ENCODE measurements around the gene MYO9A.
"Not testable (repeated sequence)": the region's sequence is repeated elsewhere in the genome, so short reads cannot be mapped to it uniquely, and the experiment has no call there.

Gene MYO9A

DNA sequence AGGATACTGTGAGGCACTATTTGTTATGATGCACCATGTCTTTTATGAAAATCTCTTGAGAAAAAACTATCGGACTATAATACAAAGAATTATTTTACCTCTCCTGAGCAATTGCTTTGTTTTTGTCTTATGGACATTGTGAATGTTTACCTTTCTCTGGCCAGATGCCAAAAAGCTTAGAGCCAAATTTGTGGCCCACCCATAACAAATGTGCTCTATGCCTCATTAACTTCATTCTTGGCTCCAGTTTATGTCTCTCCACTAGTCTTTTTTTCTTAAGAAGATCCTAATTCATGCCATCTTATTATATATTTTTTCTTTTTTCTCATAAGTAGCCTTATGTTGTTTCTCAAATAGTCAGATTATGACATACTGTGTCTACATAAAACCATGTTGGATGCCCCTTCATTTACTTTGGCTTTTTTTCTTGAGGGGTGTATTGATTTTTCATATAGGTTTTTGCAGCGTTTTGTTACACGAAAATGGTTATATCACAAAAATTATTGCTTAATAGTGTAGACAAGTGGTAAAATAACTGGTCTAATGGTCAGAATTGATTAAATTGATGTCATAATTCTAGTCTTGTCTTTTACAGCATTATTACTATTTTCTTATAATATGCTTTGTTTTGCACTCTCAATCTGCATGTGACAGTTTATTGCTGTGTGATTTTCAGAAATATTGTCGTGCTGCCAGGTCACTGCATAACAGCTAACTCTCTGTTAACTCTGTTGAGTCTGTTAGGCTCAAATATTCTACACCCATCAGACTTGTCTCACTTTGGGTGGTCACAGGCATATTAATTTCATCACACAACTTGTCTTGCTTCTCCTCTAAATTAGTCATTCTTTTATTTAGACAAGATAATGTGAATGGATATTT lies 18.5 kb upstream of the MYO9A start:
- DNase-seq = peak; percentile 5 to 11

DNA sequence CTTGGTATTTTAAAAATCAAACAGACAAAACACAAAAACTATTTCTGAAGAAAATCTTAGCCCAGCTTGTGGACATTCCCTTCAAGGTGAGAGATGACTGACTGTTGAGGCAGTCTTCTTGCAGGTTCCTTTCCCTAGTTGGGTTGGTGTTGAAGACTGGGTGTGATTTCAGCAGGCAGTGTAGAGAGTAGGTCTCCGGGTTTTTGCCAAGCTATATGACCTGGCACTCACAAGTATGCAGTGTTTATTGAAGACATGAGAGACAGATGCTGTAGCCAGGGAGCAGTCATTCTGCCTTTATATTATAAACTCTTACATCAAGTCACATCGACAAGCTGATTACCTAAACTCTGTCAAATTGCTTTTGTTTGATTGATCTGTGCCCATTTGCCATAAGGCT lies 17.8 kb upstream of the MYO9A start:
- DNase-seq = no peak

DNA sequence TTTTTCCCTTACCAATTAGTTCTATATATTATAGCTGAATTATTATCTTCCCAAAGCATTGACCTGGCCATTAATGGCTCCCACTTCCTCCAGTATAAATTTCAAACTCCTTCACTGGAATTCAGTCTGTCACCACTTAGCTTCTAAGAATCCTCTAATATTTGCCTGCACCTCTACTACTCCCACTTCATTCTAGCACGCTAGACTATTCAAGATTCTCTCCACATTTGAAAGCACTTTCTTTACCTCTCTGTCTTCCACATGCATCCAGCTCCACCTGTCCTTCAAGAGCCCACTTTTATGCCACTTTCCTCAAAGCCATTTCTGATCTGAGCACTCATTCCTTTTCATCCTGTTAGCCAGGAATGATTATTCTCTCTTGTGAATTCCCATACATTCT lies 15.3 kb upstream of the MYO9A start:
- no peak for DNase-seq

DNA sequence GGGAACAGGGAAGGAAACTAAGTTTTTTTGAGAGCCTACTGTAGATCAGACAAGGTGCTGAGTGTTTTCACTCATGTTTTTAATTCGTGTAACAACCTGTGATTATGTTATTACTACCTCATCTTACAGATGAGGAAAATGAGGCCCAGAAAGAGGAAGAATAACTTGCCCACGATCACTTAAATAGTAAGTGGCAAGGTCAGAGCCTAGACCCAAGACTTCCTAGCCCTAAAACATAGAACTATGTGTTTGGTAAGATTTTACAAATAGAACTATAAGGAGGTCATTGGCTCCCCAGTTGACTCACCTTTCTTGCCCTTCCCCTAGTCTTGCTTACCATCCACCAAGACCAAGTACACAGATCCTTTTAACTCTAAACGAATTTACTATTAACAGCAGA lies 14.0 kb upstream of the MYO9A start:
- DNase-seq = no peak

DNA sequence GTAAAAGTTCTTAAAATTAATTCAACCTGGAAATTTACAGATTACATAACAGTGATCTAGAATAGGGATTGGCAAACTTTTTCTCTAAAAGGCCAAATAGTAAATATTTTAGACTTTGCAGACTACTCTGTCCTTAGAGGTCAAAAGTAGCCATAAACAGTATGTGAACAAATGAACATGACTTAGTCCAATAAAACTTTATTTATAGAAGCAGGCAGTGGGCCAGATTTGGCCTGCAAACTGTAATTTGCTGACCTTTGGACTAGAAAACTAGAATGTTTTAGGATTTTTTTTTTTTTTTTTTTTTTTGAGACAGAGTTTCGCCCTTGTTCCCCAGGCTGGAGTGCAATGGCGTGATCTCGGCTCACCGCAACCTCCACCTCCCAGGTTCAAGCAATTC lies 12.3 kb upstream of the MYO9A start:
- no peak for DNase-seq

DNA sequence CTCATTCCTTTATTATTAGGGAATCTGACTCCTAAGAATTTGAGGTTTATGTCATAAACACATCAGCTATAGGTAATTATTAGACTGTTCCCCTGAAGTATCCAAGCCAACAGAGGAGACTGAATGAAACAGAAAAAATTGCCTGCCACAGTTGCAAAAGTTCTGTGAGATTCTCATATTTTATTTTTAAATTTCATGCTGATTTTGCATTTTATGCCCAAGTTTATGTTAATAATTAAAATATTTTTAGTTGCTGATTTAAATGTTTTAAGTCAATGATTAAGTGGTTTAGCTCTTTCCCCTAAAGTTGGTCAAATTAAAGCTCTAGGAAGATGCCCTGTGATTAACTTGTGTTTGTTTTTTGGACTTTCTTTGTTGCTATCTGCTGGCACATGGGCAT lies 10.4 kb upstream of the MYO9A start:
- no peak for DNase-seq

DNA sequence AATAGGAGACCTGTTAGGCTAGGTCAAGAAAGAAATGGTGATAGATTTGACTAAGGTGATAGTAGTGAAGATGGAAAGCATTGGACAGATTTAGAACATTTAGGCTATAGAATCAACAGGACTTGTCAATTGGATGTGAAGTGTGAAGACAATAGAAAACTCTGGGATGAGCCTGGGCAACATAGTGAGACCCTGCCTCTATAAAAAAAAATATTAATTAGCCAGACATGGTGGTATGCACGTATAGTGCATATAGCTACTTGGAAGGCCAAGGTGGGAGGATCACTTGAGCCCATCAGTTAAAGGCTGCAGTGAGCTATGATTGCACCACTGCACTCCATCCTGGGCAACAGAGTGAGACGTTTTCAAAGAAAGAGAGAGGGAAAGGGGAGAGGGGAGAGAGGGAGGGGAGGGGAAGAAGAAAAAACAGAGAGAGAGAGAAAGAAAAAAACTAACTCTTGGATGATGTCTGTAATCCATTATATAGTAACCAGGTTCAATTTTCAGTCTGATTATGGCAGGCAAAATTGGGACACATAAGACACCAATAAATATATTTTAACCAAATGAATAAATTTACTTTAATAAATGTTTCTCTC lies 9.9 kb upstream of the MYO9A start:
- no peak for DNase-seq

DNA sequence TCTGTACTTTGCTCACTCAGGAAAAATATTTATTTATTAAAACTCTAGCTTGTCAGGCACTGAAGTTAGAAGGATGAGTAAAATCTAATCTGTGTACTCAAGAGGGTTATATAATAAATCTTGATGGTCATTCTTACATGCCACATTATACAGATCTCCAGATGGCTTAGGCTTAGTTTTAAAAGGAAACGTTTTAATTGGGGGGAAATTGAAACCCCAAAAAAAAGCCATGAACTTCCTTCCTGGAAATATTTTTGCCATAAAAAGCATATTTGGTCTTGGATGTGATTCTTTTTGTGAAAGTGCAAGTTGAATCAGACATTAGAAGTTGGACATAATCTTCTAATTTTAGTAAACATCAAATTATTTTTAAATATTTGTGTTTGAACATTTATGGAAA lies 6.3 kb upstream of the MYO9A start:
- DNase-seq = no peak

DNA sequence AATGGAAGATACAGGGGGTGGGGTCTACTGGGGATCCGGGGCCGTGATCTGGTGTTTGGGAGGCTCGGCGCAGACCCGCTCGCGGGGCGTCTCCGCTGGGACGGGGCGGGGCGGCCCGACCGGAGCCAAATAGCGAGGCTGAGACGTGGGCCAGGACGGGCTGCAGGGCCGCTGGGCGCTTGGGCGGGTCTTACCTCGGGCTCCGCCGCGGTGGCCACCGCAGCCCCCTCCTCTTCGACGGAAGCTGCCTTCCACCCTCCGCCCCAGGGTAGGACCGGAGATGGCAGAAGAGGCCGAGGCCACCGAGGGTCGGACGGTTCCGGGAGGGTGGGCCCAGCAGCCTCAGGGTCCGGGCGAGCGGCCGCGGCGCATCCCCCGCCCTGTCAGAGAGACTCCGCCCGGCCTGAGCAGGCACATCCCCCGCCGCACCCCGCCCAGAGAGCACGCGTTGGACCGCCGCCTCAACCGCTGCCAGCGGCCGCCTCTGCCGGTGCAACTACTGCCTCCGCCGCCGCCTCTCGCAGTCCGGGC lies 399 bp downstream of the MYO9A start:
- DNase-seq = peak in 1 of 2 experiments; percentile 61

DNA sequence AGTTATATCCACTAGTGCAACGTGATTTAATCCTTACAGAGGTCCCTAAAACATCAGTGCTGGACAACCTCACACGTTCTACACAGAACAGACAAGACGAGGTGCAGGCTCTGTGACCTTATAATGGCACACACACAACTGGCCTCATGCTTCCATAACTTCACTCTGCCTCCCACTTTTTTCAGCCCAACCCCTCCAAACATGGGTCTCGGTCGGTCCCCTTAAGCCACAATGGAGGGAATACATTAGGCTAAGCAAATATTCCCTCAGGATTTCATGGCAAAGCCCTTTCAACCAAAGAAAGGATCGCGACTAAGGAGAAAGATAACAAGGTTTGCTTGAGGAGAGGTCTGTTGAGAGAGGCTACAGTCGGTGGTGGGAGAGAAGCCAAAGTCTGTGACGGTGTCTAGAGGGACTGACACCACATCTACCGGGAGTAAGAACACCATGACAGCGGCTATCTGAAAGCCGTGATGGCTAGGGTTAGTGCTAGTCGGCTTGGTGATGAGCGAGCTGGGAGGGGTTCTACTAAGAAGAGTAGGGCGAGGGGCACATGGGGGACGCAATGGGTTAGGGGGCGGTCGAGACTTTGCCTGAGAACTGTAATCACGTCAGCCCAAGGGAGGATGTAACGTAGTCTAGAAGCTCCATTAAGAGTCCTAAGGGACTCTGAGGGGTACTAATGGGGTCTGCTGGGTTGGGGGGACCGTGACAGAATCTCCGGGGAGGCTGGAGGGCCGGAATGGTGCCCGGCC lies 1.0 kb downstream of the MYO9A start:
- DNase-seq = no peak

DNA sequence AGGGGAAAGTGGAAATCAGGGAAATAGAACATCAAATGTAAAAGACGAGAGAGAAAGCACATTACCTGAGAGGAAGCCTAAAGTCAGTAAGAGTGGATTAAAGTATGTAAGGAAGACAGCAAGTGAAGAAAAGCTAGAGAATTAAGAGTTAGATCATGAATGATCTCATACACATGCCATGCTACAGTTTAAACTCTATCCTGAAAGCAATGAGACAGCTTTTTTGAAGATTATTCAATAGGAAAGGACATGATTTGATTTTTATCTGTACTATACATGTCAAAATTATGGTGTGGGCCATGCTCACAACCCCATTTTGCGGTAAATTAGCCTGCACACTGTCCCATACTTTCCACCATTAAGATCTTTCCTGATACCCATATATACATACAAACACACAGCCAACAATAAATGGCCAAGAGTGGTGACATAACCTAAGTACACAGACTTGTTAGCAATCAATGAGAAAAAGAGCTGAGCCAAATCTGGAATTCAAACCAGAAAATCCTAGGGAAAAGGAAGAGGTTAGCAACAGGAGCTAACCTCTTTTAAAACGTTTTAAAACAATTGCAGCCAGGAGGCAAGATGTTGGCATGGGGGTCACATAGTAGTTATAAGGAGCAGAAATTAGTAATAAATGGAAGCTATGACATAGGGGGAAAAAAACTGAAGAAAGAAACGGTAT lies 4.5 kb downstream of the MYO9A start:
- DNase-seq = no peak

DNA sequence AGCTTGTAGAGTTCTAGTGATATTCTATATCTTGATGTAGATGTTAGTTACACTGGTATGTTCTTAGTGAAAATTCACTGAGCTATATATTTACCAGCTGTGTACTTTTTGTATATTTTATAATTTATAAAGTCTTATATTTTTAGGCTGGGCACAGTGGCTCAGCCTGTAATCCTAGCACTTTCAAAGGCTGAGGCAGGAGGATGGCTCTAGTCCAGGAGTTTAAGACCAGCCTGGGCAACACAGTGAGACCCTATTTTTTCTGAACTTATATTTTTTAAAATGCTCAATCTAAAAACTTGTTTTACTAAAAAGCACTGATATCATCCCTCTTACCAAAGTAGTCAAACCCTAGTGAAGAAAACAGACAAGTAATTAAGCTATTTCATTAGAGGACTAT lies 5.1 kb downstream of the MYO9A start:
- DNase-seq = no peak

DNA sequence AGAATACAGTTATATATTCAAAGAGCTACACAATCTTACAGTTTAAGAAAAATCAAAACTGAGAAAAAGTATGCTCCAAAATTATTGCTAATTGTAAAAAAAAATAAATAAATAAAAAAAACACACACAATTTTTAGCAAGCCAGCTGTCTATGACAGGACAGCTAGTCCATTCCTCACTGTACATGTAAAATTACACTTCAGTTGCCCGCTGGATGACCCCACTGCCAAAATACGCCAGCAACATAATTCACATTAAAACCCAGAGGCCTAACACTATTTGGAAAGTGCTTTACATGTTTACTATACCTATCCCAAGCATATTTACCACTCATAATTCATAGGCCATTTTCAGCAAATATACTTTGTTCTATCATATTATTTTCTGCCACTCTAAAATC lies 5.8 kb downstream of the MYO9A start:
- DNase-seq = no peak

DNA sequence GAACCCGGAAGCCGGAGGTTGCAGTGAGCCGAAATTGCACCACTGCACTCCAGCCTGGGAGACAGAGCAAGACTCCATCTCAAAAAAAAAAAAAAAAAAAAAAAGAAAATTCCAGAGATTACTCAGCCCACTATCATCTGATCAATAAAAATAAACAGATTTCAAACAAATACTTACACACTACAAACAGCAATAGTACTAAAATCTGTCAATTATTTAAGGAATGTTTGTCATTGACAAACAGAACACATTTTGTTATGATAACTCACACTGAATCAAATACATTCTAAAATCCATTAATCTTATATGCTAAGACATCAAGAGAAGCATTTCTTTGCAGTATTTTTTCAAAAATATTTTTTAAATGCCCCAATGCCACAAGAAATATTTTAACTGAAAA lies 7.6 kb downstream of the MYO9A start:
- no peak for DNase-seq

DNA sequence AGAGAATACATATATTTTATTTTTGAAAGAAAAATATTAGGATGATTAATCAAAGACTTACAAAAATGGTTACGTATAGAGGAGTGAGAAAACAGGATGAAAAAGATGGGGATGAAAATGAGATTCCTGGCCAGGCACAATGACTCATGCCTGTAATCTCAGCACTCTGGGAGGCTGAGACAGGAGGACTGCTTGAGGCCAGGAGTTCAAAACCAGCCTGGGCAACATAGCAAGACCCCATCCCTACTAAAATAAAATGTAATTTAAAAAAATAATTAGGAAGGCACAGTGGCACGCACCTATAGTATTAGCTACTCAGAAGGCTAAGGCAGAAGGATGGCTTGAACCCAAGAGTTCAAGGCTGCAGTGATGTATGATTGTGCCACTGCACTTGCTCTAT lies 11.9 kb downstream of the MYO9A start:
- DNase-seq = no peak

DNA sequence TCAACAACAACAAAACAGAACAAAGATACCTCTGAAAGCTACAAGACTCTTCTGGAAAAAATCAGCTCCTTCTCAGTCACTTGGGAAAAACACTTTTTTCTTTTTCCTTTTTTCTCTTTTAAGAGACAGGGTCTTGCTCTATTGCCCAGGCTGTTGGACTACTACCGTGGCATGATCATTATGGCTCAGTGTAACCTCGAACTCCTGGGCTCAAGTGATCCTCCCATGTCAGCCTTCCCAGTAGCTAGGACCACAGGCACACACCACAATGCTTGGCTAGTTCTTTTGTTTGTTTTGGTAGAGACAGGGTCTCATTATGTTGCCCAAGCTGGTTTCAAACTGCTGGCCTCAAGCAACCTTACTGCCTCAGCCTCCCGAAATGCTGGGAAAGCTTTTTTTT lies 12.8 kb downstream of the MYO9A start:
- DNase-seq = no peak

DNA sequence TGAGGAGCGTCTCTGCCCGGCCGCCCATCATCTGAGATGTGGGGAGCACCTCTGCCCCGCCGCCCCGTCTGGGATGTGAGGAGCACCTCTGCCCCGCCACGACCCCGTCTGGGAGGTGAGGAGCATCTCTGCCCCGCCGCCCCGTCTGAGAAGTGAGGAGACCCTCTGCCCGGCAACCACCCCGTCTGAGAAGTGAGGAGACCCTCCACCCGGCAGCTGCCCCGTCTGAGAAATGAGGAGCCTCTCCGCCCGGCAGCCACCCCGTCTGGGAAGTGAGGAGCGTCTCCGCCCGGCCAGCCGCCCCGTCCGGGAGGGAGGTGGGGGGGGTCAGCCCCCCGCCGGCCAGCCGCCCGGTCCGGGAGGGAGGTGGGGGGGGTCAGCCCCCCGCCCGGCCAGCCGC lies 17.4 kb downstream of the MYO9A start:
- DNase-seq = not testable (repeated sequence)

DNA sequence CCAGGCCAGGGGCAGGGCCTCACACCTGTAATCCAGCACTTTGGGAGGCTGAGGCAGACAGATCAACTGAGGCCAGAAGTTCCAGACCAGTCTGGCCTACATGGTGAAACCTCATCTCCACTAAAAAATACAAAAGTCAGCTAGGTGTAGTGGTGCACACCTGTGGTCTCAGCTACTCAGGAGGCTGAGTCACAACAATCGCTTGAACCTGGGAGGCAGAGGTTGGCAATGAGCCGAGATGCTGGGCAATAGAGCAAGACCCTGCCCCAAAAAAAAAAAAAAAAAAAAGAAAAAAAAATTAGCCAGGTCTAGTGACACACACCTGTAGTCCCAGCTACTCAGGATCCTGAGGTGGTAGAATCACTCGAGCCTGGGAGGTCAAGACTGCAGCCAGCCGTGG lies 18.8 kb downstream of the MYO9A start:
- DNase-seq = no peak

DNA sequence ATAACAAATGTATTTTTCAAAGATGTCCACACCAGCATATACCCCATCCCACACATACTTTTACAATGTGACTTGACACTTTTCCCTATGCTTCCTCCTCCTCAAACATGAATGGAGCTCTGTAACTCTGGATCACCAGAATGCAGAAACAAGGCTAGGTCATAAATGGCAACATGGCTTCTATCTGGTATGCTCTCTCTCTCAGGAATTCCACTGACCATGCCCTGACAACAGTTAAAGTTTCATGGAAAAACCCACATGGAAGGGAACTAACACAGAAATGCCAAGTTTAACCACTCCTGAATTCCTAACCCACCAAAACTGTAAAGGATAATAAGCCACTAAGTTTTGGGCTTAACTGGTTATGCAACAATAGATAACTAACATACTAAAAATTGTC lies 19.9 kb downstream of the MYO9A start:
- DNase-seq = no peak

DNA sequence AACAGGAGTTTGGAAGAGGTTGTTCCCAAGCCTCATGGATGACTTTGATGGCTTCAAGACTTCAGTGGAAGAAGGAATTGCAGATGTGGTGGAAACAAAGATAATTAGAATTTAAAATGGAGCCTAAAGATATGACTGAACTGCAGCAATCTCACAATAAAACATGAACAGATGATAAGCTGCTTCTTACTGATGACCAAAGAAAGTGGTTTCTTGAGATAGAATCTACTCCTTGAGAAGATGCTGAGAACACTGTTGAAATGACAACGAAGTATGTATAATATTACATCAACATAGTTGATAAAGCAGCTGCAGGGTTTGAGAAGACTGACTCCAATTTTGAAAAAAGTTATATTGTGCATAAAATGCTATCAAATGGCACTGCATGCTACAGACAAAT lies 21.2 kb downstream of the MYO9A start:
- no peak for DNase-seq

DNA sequence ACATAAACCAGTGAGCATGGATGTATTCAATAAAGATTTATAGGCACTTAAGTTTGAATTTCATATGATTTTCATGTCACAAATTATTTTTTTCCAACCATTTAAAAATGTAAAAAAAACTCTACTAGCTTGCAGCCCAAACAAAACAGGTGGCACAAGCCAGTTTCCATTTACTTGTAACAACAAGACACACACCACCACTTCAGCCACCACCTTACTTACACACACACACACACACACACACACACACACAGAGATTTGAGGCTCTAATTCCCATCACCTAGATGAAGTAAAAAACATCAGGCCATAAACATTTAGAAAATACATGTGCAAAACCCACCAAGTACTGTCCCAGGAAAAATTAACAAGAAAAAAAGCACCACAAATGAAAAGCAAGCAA lies 25.3 kb downstream of the MYO9A start:
- no peak for DNase-seq

DNA sequence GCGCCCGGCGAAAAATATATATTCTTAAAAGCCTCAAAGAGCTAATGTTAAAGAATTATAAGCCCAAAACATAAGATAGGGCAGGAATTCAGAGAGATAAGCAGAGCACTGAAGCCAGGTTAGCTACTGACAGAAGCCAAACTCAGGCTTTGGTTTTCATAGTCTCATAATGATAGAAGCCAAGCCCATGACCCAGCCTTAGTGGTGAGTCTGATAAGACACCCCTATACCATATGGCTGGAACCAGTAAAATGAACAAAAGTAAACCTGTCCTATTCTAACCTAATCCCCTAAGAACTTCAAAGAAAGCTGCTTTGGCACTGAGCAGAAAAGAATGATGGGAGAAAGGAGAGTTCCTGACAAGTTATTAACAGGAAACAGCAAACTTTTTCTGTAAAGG lies 25.9 kb downstream of the MYO9A start:
- no peak for DNase-seq
